Measurements from ENCODE around the gene EFHD2. TPM values are rescaled to one million over a fixed set of nuclear protein-coding genes. Genes with fewer than 3 reads are reported as not detected.
A peak's percentile ranks its signal among the peaks of the same experiment; 100 is the strongest.

The EFHD2 gene
- total and polyA plus RNA-seq, 2 experiments from 2014 or later: 49.9 to 53.1 TPM

- peak overlapping the region; percentile 36; the same call in 1 of the 2 replicates for H3K4me3 ChIP-seq
- no peaks in the 10 kb centered on the region for H3K27me3 ChIP-seq (replicated peaks; ENCODE audit: insufficient read depth)
- in situ Hi-C loops (cut with MboI): no loop called here
- TF ChIP-seq EZH2 (IDR thresholded peaks at IDR 0.05; ENCODE audit: insufficient read depth, poor library complexity, severe bottlenecking) (no peak), EZH2phosphoT487 (IDR thresholded peaks at IDR 0.05; ENCODE audit: insufficient read depth, low read depth) (no peak)
- H3K36me3 ChIP-seq (ENCODE audit: low read depth): no peaks in the 10 kb centered on the region
- peaks cover 25% of the 10 kb centered on the region for H3K79me2 ChIP-seq (ENCODE audit: insufficient read depth)
- H3K27ac ChIP-seq: peak overlapping the region; percentile 87
- DNase-seq: no peak
- peak overlapping the region; percentile 68 for H3K9ac ChIP-seq
- peaks cover 26% of the 10 kb centered on the region for H3F3A ChIP-seq (ENCODE audit: insufficient read depth)
- 42 to 44% methylated on average over 7 of the region's 7 CpGs for WGBS, 2 experiments (ENCODE audit: low coverage in 1 of 2, low lambda C conversion rate in 2 of 2, missing lambda C conversion rate in 2 of 2)
- peak overlapping the region; percentile 44; the same call in 1 of the 2 replicates for H2AFZ ChIP-seq
- peaks cover 18% of the 10 kb centered on the region for H3K4me1 ChIP-seq (ENCODE audit: insufficient read depth)
- H4K20me1 ChIP-seq (ENCODE audit: insufficient read depth): no peaks in the 10 kb centered on the region
- H3K9me3 ChIP-seq (ENCODE audit: low read depth): no peaks in the 10 kb centered on the region
- no peaks in the 10 kb centered on the region for H3K9me2 ChIP-seq (ENCODE audit: insufficient read depth)
- H3K4me2 ChIP-seq (ENCODE audit: unreplicated experiment): peak overlapping the region; percentile 76
Measured at GRCh38 chr1:15407580-15407979, 2.1 kb upstream of the EFHD2 start.

GRCh38 chr1:15408890-15409387 is 749 bp upstream of the EFHD2 start:
- TF ChIP-seq EZH2phosphoT487 (IDR thresholded peaks at IDR 0.05; ENCODE audit: insufficient read depth, low read depth): no peak
- no peak for TF ChIP-seq EZH2 (IDR thresholded peaks at IDR 0.05; ENCODE audit: insufficient read depth, poor library complexity, severe bottlenecking)
- peak overlapping the region; percentile 71 for H2AFZ ChIP-seq
- in situ Hi-C loops (cut with MboI): no loop called here

GRCh38 chr1:15410223-15410883 is 665 bp downstream of the EFHD2 start:
- TF ChIP-seq EZH2phosphoT487 (IDR thresholded peaks at IDR 0.05; ENCODE audit: insufficient read depth, low read depth) (no peak), EZH2 (IDR thresholded peaks at IDR 0.05; ENCODE audit: insufficient read depth, poor library complexity, severe bottlenecking) (no peak)
- in situ Hi-C loops (cut with MboI): no loop called here
- peak overlapping the region; percentile 81 for H3K4me2 ChIP-seq (ENCODE audit: unreplicated experiment)
- H3K4me1 ChIP-seq (ENCODE audit: insufficient read depth): peaks cover 19% of the 10 kb centered on the region
- no peaks in the 10 kb centered on the region for H3K9me2 ChIP-seq (ENCODE audit: insufficient read depth)
- peak overlapping the region; percentile 90 for H3K4me3 ChIP-seq
- H3F3A ChIP-seq (ENCODE audit: insufficient read depth): peaks cover 33% of the 10 kb centered on the region
- H3K27me3 ChIP-seq (replicated peaks; ENCODE audit: insufficient read depth): no peaks in the 10 kb centered on the region
- 1% methylated on average over 17 to 44 of the region's 53 CpGs for WGBS, 2 experiments (ENCODE audit: low coverage in 1 of 2, low lambda C conversion rate in 2 of 2, missing lambda C conversion rate in 2 of 2)
- H2AFZ ChIP-seq: peak overlapping the region; percentile 71
- DNase-seq: peak; percentile 37
- no peaks in the 10 kb centered on the region for H3K36me3 ChIP-seq (ENCODE audit: low read depth)
- peaks cover 50% of the 10 kb centered on the region for H3K79me2 ChIP-seq (ENCODE audit: insufficient read depth)
- H3K9ac ChIP-seq: peak overlapping the region; percentile 85
- H3K9me3 ChIP-seq (ENCODE audit: low read depth): no peaks in the 10 kb centered on the region
- no peaks in the 10 kb centered on the region for H4K20me1 ChIP-seq (ENCODE audit: insufficient read depth)
- no peak overlapping the region for H3K27ac ChIP-seq

More at GRCh38 chr1:15408890-15409387, 749 bp upstream of the EFHD2 start:
- H3K9ac ChIP-seq: peak overlapping the region; percentile 85
- no peaks in the 10 kb centered on the region for H3K9me2 ChIP-seq (ENCODE audit: insufficient read depth)
- peaks cover 38% of the 10 kb centered on the region for H3K79me2 ChIP-seq (ENCODE audit: insufficient read depth)
- peak overlapping the region; percentile 9; the same call in 1 of the 2 replicates for H3K27ac ChIP-seq
- H3F3A ChIP-seq (ENCODE audit: insufficient read depth): peaks cover 26% of the 10 kb centered on the region
- H3K27me3 ChIP-seq (replicated peaks; ENCODE audit: insufficient read depth): no peaks in the 10 kb centered on the region
- H4K20me1 ChIP-seq (ENCODE audit: insufficient read depth): no peaks in the 10 kb centered on the region
- peak overlapping the region; percentile 90 for H3K4me3 ChIP-seq
- H3K4me2 ChIP-seq (ENCODE audit: unreplicated experiment): peak overlapping the region; percentile 81
- no peaks in the 10 kb centered on the region for H3K9me3 ChIP-seq (ENCODE audit: low read depth)
- 46 to 49% methylated on average over 14 of the region's 14 CpGs for WGBS, 2 experiments (ENCODE audit: low coverage in 1 of 2, low lambda C conversion rate in 2 of 2, missing lambda C conversion rate in 2 of 2)
- DNase-seq: no peak
- no peaks in the 10 kb centered on the region for H3K36me3 ChIP-seq (ENCODE audit: low read depth)
- H3K4me1 ChIP-seq (ENCODE audit: insufficient read depth): peaks cover 18% of the 10 kb centered on the region

- TF ChIP-seq EZH2 (IDR thresholded peaks at IDR 0.05; ENCODE audit: insufficient read depth, poor library complexity, severe bottlenecking) (no peak), EZH2phosphoT487 (IDR thresholded peaks at IDR 0.05; ENCODE audit: insufficient read depth, low read depth) (no peak)
- H3K79me2 ChIP-seq (ENCODE audit: insufficient read depth): peaks cover 54% of the 10 kb centered on the region
- H3K4me1 ChIP-seq (ENCODE audit: insufficient read depth): peaks cover 24% of the 10 kb centered on the region
- H3K9me3 ChIP-seq (ENCODE audit: low read depth): no peaks in the 10 kb centered on the region
- peak overlapping the region; percentile 85 for H3K9ac ChIP-seq
- no peaks in the 10 kb centered on the region for H3K36me3 ChIP-seq (ENCODE audit: low read depth)
- H3K9me2 ChIP-seq (ENCODE audit: insufficient read depth): no peaks in the 10 kb centered on the region
- H3K27ac ChIP-seq: no peak overlapping the region
- no peaks in the 10 kb centered on the region for H3K27me3 ChIP-seq (replicated peaks; ENCODE audit: insufficient read depth)
- peaks cover 38% of the 10 kb centered on the region for H3F3A ChIP-seq (ENCODE audit: insufficient read depth)
- in situ Hi-C loops (cut with MboI): no loop called here
- 17 to 18% methylated on average over 10 to 11 of the region's 11 CpGs for WGBS, 2 experiments (ENCODE audit: low coverage in 1 of 2, low lambda C conversion rate in 2 of 2, missing lambda C conversion rate in 2 of 2)
- peak overlapping the region; percentile 71 for H2AFZ ChIP-seq
- peak overlapping the region; percentile 90 for H3K4me3 ChIP-seq
- peak overlapping the region; percentile 81 for H3K4me2 ChIP-seq (ENCODE audit: unreplicated experiment)
- H4K20me1 ChIP-seq (ENCODE audit: insufficient read depth): no peaks in the 10 kb centered on the region
- no peak for DNase-seq
Measured at GRCh38 chr1:15410884-15411245, 1.2 kb downstream of the EFHD2 start.
